Subcutaneous adipose tissue (tissue), 4 donors: ENCODE results near the gene ZC3H12A. TPM values are rescaled to one million over a fixed set of nuclear protein-coding genes. Genes with fewer than 3 reads are reported as not detected.

Source experiments
- CTCF ChIP-seq: fragments of 450-650 bp; IDR thresholded peaks from one replicate; pipeline ENCODE4 v1.5.1; 2016; ENCODE audit warnings: low read depth, mild to moderate bottlenecking, control low read depth, antibody characterized with exemption, moderate library complexity
- total RNA-seq, 4 donors: library from RNA; depleted of rRNA; stranded (reverse); fragments of >200 nt; gene quantifications; one replicate each; pipeline ENCODE4 v1.1.0, GENCODE V29; 2016

The ZC3H12A gene
- total RNA-seq, 4 donors from 2014 or later: 3.2 to 17.3 (median 5.3) TPM

GRCh38 chr1:37479255-37480124 is 5.1 kb downstream of the ZC3H12A start:
- TF ChIP-seq CTCF: no peak

DNA sequence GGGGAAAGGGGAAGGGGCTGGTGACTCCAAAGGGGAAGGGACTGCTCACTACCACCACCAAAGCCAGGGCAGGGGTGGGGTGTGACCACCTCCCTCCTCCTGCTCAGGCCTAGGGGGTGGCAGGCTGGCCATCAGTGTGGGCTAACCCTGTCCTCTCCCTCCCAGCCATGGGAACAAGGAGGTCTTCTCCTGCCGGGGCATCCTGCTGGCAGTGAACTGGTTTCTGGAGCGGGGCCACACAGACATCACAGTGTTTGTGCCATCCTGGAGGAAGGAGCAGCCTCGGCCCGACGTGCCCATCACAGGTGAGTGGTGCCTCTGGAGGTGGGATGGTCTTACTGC is 5.7 kb downstream of the ZC3H12A start:
- no peak for TF ChIP-seq CTCF

GRCh38 chr1:37480581-37481288 is 6.4 kb downstream of the ZC3H12A start:
- no peak for TF ChIP-seq CTCF

- TF ChIP-seq CTCF: no peak
These were observed 7.1 kb downstream of the ZC3H12A start for GRCh38 chr1:37481289-37482003.

DNA sequence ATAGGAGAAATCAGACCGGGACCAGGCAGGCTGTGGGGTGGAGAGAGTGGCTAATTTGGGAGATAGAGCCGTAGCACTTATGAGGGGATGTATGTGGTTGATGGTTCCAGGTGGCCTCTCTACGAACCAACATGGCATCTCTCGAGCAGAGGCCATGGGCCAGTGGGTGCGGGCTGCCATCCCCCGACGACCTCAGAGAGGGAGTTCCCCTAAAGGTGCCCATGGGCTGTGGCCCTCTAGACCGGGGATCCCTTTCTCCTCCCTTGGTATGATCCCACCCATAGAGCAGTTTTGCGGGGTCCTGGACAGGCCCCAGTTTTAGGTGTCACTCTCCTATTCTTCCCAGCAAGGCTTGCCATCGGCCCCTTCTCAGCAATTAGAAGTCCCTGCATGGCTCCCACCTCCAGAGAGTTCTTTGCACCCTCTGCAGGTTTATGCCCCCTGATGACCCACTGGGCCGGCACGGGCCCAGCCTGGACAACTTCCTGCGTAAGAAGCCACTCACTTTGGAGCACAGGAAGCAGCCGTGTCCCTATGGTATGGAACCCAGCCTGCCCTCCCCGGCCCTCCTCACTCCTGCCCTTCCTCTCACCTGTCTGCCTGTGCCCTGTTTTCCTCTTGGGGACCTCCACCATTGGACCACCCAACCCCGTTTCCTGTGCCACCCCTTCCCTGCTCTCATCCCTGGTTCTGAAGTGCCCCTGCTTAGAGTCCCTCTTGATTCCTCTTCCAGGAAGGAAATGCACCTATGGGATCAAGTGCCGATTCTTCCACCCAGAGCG is 7.8 kb downstream of the ZC3H12A start:
- TF ChIP-seq CTCF: no peak

GRCh38 chr1:37482796-37483744 is 8.7 kb downstream of the ZC3H12A start:
- TF ChIP-seq CTCF: no peak
